Measurements from ENCODE around the gene GFER. TPM values are rescaled to one million over a fixed set of nuclear protein-coding genes. Genes with fewer than 3 reads are reported as not detected.
A peak's percentile ranks its signal among the peaks of the same experiment; 100 is the strongest.

The GFER gene
- total and polyA plus RNA-seq, 4 donors, result 7.4 to 28.4 (median 15.1) TPM

GRCh38 chr16:2023092-2024031 lies 39.4 kb downstream of the GFER start (continued):
- TF ChIP-seq REST (IDR thresholded peaks at IDR 0.05), result no peak
- no peak for TF ChIP-seq JUND (IDR thresholded peaks at IDR 0.05)
- TF ChIP-seq TAF1 (conservative IDR thresholded peaks at IDR 0.05), result no peak

GRCh38 chr16:2024032-2024420 lies 40.0 kb downstream of the GFER start:
- Histone ChIP-seq H3K4me1 (ENCODE audit: control insufficient read depth in 4 of 4, insufficient read depth in 4 of 4, low read length in 3 of 4) (peaks cover 30 to 67% (median 49%) of the 10 kb centered on the region in 4 donors), H3K27ac (ENCODE audit: low read depth in 1 of 2, low read length in 2 of 2) (peak overlapping the region; percentile 54 to 61), H3K4me3 (ENCODE audit: low read depth in 1 of 3, low read length in 3 of 3) (no peak overlapping the region), H3K9me3 (ENCODE audit: control insufficient read depth in 4 of 4, low read length in 3 of 4) (no peaks in the 10 kb centered on the region), H3K27me3 (ENCODE audit: control insufficient read depth in 4 of 4, insufficient read depth in 4 of 4, low read length in 3 of 4) (no peaks in the 10 kb centered on the region), H3K36me3 (ENCODE audit: control insufficient read depth in 4 of 4, insufficient read depth in 3 of 4, low read depth in 1 of 4, low read length in 3 of 4) (no peaks in the 10 kb centered on the region), H3K9ac (ENCODE audit: low read depth in 1 of 2, low read length in 2 of 2) (no peak overlapping the region)
- 88% methylated on average over 12 of the region's 12 CpGs for WGBS
- DNase-seq (ENCODE audit: low spot score), result no peak
- TF ChIP-seq EGR1 (IDR thresholded peaks at IDR 0.05; ENCODE audit: low read depth in 2 of 2), result no peak
- TF ChIP-seq FOXA2 (IDR thresholded peaks at IDR 0.05), result no peak
- TF ChIP-seq NR2F2 (IDR thresholded peaks at IDR 0.05), result peak; percentile 46

GRCh38 chr16:2025251-2025650 lies 41.3 kb downstream of the GFER start:
- no peak overlapping the region for H3K27ac ChIP-seq (ENCODE audit: low read depth in 1 of 2, low read length in 2 of 2)
- no peaks in the 10 kb centered on the region for H3K27me3 ChIP-seq (ENCODE audit: control insufficient read depth in 4 of 4, insufficient read depth in 4 of 4, low read length in 3 of 4)
- H3K9me3 ChIP-seq (ENCODE audit: control insufficient read depth in 4 of 4, low read length in 3 of 4), result no peaks in the 10 kb centered on the region
- no peak overlapping the region for H3K9ac ChIP-seq (ENCODE audit: low read depth in 1 of 2, low read length in 2 of 2)
- no peaks in the 10 kb centered on the region for H3K36me3 ChIP-seq (ENCODE audit: control insufficient read depth in 4 of 4, insufficient read depth in 3 of 4, low read depth in 1 of 4, low read length in 3 of 4)
- 96% methylated on average over 14 of the region's 14 CpGs for WGBS
- TF ChIP-seq GABPA (IDR thresholded peaks at IDR 0.05 in 1 of 2, conservative IDR thresholded peaks at IDR 0.05 in 1 of 2), result no peak
- TF ChIP-seq FOXA2 (IDR thresholded peaks at IDR 0.05), result no peak
- TF ChIP-seq TAF1 (conservative IDR thresholded peaks at IDR 0.05), result no peak
- no peak for TF ChIP-seq MAX (IDR thresholded peaks at IDR 0.05)
- TF ChIP-seq SP1 (IDR thresholded peaks at IDR 0.05), result no peak
- no peak for TF ChIP-seq JUND (IDR thresholded peaks at IDR 0.05)
- TF ChIP-seq FOXA1 (IDR thresholded peaks at IDR 0.05), result no peak
- TF ChIP-seq RAD21 (IDR thresholded peaks at IDR 0.05), result no peak
- TF ChIP-seq HNF4G (IDR thresholded peaks at IDR 0.05), result no peak
- TF ChIP-seq RXRA (IDR thresholded peaks at IDR 0.05), result no peak
- no peak for TF ChIP-seq EGR1 (IDR thresholded peaks at IDR 0.05; ENCODE audit: low read depth in 2 of 2)
- no peak for TF ChIP-seq HNF4A (conservative IDR thresholded peaks at IDR 0.05)
- no peak for TF ChIP-seq NR2F2 (IDR thresholded peaks at IDR 0.05)
- no peak for TF ChIP-seq ATF3 (IDR thresholded peaks at IDR 0.05)
- TF ChIP-seq REST (IDR thresholded peaks at IDR 0.05), result no peak
- no peak overlapping the region for H3K4me3 ChIP-seq (ENCODE audit: low read depth in 1 of 3, low read length in 3 of 3)
- H3K4me1 ChIP-seq (ENCODE audit: control insufficient read depth in 4 of 4, insufficient read depth in 4 of 4, low read length in 3 of 4), result peaks cover 27 to 70% (median 53%) of the 10 kb centered on the region in 4 donors
- DNase-seq (ENCODE audit: low spot score), result no peak
